Urinary bladder (tissue), 4 donors: Measurements from ENCODE around the gene HPSE2. TPM values are rescaled to one million over a fixed set of nuclear protein-coding genes. Genes with fewer than 3 reads are reported as not detected.

ENCODE experiments used
- DNase-seq: peaks from one replicate; pipeline ENCODE4 v3.0.0-alpha.2; 2015; ENCODE audit errors: extremely low spot score
- H3K27ac ChIP-seq: one replicate; pipeline ENCODE4 v1.5.1; 2013; ENCODE audit warnings: low read depth, mild to moderate bottlenecking, moderate library complexity
- H3K36me3 ChIP-seq: one replicate; pipeline ENCODE4 v1.6.1; 2013; ENCODE audit warnings: mild to moderate bottlenecking, moderate library complexity; ENCODE audit not compliant: insufficient read depth
- H3K4me1 ChIP-seq: one replicate; pipeline ENCODE4 v1.6.1; 2013; ENCODE audit warnings: mild to moderate bottlenecking, moderate library complexity; ENCODE audit not compliant: insufficient read depth
- H3K4me3 ChIP-seq: one replicate; pipeline ENCODE4 v1.5.1; 2013; ENCODE audit warnings: low read depth, low read length
- WGBS: extraction: QIAGEN DNeasy Blood & Tissue Kit; methylation state at CpG from one replicate; pipeline ENCODE4 v1.1.7; 2013; 5-methylcytosine and 5-hydroxymethylcytosine counted together
- polyA plus RNA-seq: library from polyadenylated mRNA; stranded (reverse); fragments of 200-250 nt; gene quantifications from one replicate; pipeline ENCODE4 v1.2.3, GENCODE V29; 2013
- total RNA-seq: library from RNA; depleted of rRNA; stranded (reverse); fragments of >200 nt; gene quantifications from one replicate; pipeline ENCODE4 v1.2.3, GENCODE V29; 2014
- donor health status: healthy with polysubstance abuse.
- donor health status: healthy.

The HPSE2 gene
- total and polyA plus RNA-seq, 2 donors: 46.3 to 48.1 TPM

GRCh38 chr10:98858525-98858924 is 377.1 kb downstream of the HPSE2 start:
- Histone ChIP-seq H3K4me1 (no peaks in the 10 kb centered on the region), H3K36me3 (no peaks in the 10 kb centered on the region), H3K4me3 (no peak overlapping the region), H3K27ac (no peak overlapping the region)
- 91% methylated on average over 2 of the region's 2 CpGs for WGBS
- no peak for DNase-seq

GRCh38 chr10:98855403-98856189 is 380.1 kb downstream of the HPSE2 start:
- no peak for DNase-seq
- no peaks in the 10 kb centered on the region for H3K36me3 ChIP-seq
- H3K4me3 ChIP-seq: no peak overlapping the region
- no peaks in the 10 kb centered on the region for H3K4me1 ChIP-seq
- H3K27ac ChIP-seq: no peak overlapping the region
- 85% methylated on average over 3 of the region's 3 CpGs for WGBS

GRCh38 chr10:98852686-98853085 is 383.0 kb downstream of the HPSE2 start:
- WGBS: 76% methylated on average over 1 of the region's 1 CpG
- Histone ChIP-seq H3K36me3 (no peaks in the 10 kb centered on the region), H3K27ac (no peak overlapping the region), H3K4me1 (no peaks in the 10 kb centered on the region), H3K4me3 (no peak overlapping the region)
- DNase-seq: no peak

GRCh38 chr10:98848361-98848760 is 387.3 kb downstream of the HPSE2 start:
- WGBS: 88% methylated on average over 2 of the region's 2 CpGs
- Histone ChIP-seq H3K4me1 (no peaks in the 10 kb centered on the region), H3K36me3 (no peaks in the 10 kb centered on the region), H3K27ac (no peak overlapping the region), H3K4me3 (no peak overlapping the region)
- DNase-seq: no peak

GRCh38 chr10:98846787-98847186 is 388.9 kb downstream of the HPSE2 start:
- H3K4me3 ChIP-seq: no peak overlapping the region
- no peaks in the 10 kb centered on the region for H3K4me1 ChIP-seq
- 88% methylated on average over 2 of the region's 2 CpGs for WGBS
- H3K27ac ChIP-seq: no peak overlapping the region
- H3K36me3 ChIP-seq: no peaks in the 10 kb centered on the region
- DNase-seq: no peak

GRCh38 chr10:98833542-98833941 is 402.1 kb downstream of the HPSE2 start:
- 92% methylated on average over 1 of the region's 1 CpG for WGBS
- DNase-seq: no peak
- Histone ChIP-seq H3K27ac (no peak overlapping the region), H3K4me1 (no peaks in the 10 kb centered on the region), H3K36me3 (no peaks in the 10 kb centered on the region), H3K4me3 (no peak overlapping the region)

GRCh38 chr10:98832738-98833137 is 402.9 kb downstream of the HPSE2 start:
- no peak for DNase-seq
- 31% methylated on average over 2 of the region's 2 CpGs for WGBS

GRCh38 chr10:98832196-98832595 is 403.5 kb downstream of the HPSE2 start:
- no peak for DNase-seq
- Histone ChIP-seq H3K36me3 (no peaks in the 10 kb centered on the region), H3K27ac (no peak overlapping the region), H3K4me1 (no peaks in the 10 kb centered on the region), H3K4me3 (no peak overlapping the region)
- 33% methylated on average over 3 of the region's 3 CpGs for WGBS

More at GRCh38 chr10:98832738-98833137, 402.9 kb downstream of the HPSE2 start:
- Histone ChIP-seq H3K36me3 (no peaks in the 10 kb centered on the region), H3K4me3 (no peak overlapping the region), H3K27ac (no peak overlapping the region), H3K4me1 (no peaks in the 10 kb centered on the region)

GRCh38 chr10:98831391-98831790 is 404.3 kb downstream of the HPSE2 start:
- 63% methylated on average over 1 of the region's 1 CpG for WGBS
- H3K4me3 ChIP-seq: no peak overlapping the region
- DNase-seq: no peak
- H3K36me3 ChIP-seq: no peaks in the 10 kb centered on the region
- H3K27ac ChIP-seq: no peak overlapping the region
- no peaks in the 10 kb centered on the region for H3K4me1 ChIP-seq

- Histone ChIP-seq H3K36me3 (no peaks in the 10 kb centered on the region), H3K4me1 (no peaks in the 10 kb centered on the region), H3K4me3 (no peak overlapping the region), H3K27ac (no peak overlapping the region)
- no peak for DNase-seq
Measured at GRCh38 chr10:98825741-98826140, 409.9 kb downstream of the HPSE2 start.

GRCh38 chr10:98817396-98817795 is 418.3 kb downstream of the HPSE2 start:
- H3K36me3 ChIP-seq: no peaks in the 10 kb centered on the region
- no peak overlapping the region for H3K4me3 ChIP-seq
- 79% methylated on average over 3 of the region's 3 CpGs for WGBS
- no peaks in the 10 kb centered on the region for H3K4me1 ChIP-seq
- DNase-seq: no peak
- no peak overlapping the region for H3K27ac ChIP-seq

GRCh38 chr10:98815039-98815885 is 420.4 kb downstream of the HPSE2 start:
- no peak overlapping the region for H3K4me3 ChIP-seq
- H3K4me1 ChIP-seq: no peaks in the 10 kb centered on the region
- no peak for DNase-seq
- H3K36me3 ChIP-seq: no peaks in the 10 kb centered on the region
- WGBS: 31% methylated on average over 8 of the region's 8 CpGs
- H3K27ac ChIP-seq: no peak overlapping the region

GRCh38 chr10:98814470-98814869 is 421.2 kb downstream of the HPSE2 start:
- 79% methylated on average over 3 of the region's 3 CpGs for WGBS
- no peak for DNase-seq
- no peaks in the 10 kb centered on the region for H3K4me1 ChIP-seq
- no peak overlapping the region for H3K27ac ChIP-seq
- H3K36me3 ChIP-seq: no peaks in the 10 kb centered on the region
- no peak overlapping the region for H3K4me3 ChIP-seq

- no peak overlapping the region for H3K27ac ChIP-seq
- no peaks in the 10 kb centered on the region for H3K36me3 ChIP-seq
- no peaks in the 10 kb centered on the region for H3K4me1 ChIP-seq
- no peak for DNase-seq
- WGBS: 57% methylated on average over 2 of the region's 2 CpGs
- no peak overlapping the region for H3K4me3 ChIP-seq
Measured at GRCh38 chr10:98808282-98808892, 427.3 kb downstream of the HPSE2 start.
